DMS114 treated with DMSO at 0.1 percent for 48 hours (cell line): ENCODE data around the gene CAPN15.

Source experiments
- DNase-seq: peaks from one replicate; lab custom pipeline; 2025; ENCODE audit not compliant: unreplicated experiment; lab: John Stamatoyannopoulos, UW

CAPN15 gene

DNA sequence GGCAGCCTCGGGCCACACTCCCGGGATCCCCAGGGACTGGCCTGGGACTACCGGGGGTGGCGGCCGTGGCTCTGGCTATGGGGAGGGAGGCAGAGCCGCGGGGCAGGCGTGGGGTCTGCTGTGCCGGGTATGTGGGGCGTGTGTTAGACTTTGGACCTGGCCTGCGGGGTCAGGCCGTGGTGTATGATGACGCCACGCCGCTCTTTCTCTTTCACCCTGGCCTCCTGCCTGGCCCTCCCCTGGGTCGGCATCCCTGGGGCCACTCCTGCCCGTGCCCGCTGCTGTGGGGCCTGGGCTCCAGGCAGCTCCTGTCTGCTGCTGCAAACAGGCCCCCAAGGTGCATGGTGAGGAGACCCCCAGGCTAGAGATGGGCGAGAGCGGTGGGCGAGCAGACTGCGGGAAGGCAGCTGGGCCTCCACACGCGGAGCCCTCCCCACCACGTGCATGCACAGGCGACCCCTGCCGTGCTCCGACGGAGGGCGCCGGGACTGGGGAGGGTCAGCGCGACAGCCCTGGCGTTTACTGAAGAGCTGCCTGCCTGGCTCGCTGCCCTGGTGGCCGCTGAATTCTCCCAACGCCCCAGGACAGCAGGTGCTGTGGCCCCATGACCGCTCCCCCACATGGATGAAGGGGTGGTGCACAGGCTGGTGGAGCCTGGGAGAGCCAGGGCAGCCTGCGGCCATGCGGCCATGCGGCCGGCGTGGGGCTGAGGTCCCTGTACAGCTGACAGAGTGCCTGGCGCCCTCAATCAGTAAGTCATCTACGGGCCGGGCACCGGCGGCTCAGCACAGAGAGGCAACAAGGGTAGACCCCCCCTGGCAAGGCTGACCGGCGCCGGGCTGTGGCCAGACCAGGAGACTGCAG is 16.0 kb downstream of the CAPN15 start:
- no peak for DNase-seq

DNA sequence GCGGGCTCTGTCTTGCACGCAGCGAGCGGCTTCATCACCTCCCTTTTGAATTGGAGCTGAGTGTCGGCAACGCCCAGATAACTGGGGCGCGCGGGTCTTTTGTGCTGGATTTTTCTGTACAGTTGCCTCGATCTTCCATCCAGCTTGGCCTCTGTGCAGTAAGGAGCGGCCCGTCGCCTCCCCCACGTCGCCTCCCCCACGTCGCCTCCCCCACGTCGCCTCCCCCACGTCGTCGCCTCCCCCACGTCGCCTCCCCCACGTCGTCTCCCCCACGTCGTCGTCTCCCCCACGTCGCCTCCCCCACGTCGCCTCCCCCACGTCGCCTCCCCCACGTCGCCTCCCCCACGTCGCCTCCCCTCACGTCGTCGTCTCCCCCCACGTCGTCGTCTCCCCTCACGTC is 17.0 kb downstream of the CAPN15 start:
- DNase-seq, result no peak

DNA sequence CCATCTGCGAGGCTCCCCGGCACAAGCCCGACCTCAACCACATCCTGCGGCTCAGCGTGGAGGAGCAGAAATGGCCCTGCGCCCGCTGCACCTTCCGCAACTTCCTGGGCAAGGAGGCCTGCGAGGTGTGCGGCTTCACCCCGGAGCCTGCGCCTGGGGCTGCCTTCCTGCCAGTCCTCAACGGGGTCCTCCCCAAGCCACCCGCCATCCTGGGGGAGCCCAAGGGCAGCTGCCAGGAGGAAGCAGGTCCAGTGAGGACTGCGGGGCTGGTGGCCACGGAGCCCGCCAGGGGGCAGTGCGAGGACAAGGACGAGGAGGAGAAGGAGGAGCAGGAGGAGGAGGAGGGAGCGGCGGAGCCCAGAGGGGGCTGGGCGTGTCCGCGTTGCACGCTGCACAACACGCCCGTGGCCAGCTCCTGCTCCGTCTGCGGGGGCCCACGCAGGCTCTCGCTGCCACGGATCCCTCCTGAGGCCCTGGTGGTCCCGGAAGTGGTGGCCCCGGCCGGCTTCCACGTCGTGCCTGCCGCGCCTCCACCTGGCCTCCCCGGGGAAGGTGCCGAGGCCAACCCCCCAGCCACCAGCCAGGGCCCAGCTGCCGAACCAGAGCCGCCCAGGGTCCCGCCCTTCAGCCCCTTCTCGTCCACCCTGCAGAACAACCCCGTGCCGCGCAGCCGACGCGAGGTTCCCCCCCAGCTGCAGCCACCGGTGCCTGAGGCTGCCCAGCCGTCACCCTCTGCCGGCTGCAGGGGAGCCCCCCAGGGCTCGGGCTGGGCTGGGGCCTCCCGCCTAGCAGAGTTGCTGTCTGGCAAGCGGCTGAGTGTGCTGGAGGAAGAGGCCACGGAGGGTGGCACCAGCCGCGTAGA is 19.6 kb downstream of the CAPN15 start:
- no peak for DNase-seq

GRCh38 chr16:548586-548985 is 21.1 kb downstream of the CAPN15 start:
- DNase-seq, result no peak

DNA sequence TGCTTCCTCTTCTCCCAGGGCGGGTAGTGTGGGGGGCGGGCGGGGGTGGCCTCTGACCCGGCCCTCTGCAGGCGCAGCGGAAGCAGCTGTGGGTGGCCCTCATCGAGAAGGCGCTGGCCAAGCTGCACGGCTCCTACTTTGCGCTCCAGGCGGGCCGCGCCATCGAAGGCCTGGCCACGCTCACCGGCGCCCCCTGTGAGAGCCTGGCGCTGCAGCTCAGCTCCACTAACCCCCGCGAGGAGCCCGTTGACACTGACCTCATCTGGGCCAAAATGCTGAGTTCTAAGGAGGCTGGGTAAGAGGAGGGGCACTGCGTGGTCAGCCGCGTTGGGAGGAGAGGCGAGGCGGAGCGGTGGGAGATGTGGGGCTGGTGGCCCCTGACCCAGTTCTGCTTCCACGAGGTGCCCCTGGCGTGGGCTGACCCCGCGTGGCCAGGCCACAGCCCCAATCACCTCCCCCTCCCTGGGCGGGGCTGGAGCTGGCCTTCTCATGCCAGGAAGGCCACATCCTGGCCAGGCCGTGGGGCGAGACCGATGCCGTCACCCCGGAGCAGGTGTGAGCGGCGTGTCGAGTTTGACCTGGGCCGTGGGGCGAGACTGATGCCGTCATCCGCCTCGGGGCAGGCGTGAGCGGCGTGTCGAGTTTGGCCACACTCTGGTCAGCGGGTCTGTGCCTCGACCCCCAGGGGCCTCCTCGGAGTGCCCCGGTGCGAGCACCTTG is 22.2 kb downstream of the CAPN15 start:
- DNase-seq, result no peak

GRCh38 chr16:551210-551609 is 23.7 kb downstream of the CAPN15 start:
- no peak for DNase-seq

DNA sequence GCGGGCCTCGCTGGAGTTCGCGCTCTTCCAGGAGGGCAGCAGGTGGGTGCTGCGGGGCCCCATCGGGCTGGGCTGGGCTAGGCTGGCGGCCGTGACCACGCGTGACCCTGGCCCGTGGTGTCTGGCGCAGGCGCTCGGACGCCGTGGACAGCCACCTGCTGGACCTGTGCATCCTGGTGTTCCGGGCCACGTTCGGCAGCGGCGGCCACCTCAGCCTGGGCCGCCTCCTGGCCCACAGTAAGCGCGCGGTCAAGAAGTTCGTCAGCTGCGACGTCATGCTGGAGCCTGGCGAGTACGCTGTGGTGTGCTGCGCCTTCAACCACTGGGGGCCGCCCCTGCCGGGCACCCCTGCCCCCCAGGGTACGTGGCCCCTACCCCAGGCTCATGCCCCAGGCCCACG is 24.7 kb downstream of the CAPN15 start:
- no peak for DNase-seq

DNA sequence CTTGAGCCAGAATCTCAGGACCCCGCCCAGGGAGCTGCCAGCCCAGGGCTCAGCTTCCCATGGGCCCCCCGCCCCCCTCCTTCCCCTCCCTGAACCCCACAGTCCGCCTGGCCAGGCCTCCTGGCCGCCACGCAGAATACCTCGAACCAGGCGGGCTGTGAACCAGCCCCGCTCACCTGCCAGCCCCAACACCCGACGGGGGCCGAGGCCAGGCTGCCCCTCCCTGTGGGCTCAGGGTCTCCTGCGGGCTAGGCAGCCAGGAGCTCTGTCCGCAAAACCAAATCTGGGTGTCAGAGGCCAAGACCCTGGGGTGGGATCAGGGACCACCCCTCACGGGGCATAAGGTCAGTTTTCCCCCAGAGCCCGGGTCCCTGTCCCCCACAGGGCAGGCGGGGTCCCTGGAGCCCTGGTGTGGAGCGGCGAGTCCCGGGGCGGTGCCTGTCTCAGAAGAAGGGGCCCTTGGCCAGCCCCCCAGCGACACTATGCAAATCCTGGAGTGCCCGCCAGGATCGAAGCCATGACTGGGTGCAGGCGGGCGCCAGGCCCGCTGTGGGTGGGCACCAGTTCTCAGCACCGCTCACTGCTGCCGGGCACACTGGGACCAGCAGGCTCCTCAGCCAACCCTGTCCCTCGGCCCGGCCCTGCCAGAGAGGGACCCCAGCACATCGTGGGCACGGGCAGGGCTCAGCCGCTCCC is 26.2 kb downstream of the CAPN15 start:
- DNase-seq, result no peak

GRCh38 chr16:554297-554621 is 26.7 kb downstream of the CAPN15 start:
- no peak for DNase-seq

DNA sequence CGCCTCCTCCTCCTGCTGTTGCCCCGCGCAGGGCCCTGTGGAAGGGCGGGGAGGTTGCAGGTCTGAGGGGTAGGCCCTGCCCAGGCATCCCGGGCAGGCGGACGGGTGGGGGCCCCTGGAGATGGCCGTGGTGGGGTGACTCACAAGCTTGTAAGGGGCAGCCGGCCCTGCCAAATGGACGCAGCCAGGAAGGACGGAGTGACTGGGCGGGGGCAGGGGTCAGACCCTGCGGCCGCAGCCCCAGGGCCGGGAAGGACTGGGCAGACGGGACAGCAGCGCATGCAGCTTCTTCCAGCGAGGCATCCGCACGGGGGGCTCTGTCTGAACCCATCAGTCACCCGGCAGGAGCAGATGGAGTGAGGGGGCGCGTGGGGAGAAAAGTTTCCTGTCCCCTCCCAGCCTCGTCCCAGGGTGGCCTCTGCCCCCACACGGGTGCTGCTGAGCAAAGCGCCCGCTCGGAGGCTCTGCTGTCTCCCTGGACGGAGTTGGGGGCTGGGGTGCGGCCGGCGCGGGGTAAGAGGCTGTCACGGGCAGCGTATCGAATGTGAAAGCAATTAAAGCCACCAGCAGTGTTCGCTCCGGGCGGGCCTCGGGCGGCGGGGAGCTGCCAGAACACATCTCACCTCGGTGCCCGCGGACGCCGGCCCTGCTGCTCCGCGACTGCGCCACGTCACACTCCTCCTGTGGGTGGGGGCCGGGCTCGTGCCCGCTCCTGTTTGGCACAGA is 27.3 kb downstream of the CAPN15 start:
- DNase-seq, result no peak

GRCh38 chr16:555528-556473 is 28.3 kb downstream of the CAPN15 start:
- DNase-seq, result no peak

GRCh38 chr16:556474-557173 is 29.1 kb downstream of the CAPN15 start:
- DNase-seq, result no peak

- DNase-seq, result no peak
Observed at GRCh38 chr16:557463-558297, 30.2 kb downstream of the CAPN15 start.

DNA sequence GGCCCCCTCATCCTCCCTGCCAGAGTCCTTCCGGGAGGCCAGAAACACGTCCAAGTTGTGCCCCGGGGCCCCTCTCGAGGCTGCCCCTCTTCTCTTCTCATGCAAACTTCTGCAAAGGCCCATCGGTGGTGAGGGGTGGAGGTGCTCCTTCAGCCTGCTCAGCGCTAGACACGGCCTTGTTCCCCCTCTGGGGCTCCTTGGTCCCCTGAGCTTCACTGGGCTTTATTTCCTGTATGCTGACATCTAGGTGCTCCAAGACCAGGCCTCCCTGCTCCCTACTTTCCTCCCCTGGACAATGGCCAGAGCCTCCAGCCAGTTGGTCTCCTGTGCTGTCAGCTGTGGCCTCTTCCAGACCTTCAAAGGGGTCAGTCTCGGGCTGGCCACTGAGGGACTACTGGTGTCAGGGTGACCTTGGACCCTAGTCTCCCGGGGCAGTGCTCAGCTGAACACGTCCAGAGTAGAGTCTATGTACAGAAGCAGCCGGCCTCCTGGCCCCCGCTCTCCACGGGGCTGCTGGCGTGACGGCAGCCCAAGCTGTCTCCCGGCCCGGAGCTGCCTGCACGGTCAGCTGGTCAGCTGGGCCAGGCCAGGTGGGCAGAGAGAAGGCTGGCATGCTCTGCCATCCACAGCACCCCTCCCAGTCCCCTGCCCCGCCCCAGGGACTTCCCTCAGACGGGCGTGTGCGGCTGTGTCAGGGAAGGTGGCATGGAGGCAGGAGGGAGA is 30.9 kb downstream of the CAPN15 start:
- DNase-seq, result no peak

- DNase-seq, result no peak
Observed at GRCh38 chr16:559021-559380, 31.5 kb downstream of the CAPN15 start.

DNA sequence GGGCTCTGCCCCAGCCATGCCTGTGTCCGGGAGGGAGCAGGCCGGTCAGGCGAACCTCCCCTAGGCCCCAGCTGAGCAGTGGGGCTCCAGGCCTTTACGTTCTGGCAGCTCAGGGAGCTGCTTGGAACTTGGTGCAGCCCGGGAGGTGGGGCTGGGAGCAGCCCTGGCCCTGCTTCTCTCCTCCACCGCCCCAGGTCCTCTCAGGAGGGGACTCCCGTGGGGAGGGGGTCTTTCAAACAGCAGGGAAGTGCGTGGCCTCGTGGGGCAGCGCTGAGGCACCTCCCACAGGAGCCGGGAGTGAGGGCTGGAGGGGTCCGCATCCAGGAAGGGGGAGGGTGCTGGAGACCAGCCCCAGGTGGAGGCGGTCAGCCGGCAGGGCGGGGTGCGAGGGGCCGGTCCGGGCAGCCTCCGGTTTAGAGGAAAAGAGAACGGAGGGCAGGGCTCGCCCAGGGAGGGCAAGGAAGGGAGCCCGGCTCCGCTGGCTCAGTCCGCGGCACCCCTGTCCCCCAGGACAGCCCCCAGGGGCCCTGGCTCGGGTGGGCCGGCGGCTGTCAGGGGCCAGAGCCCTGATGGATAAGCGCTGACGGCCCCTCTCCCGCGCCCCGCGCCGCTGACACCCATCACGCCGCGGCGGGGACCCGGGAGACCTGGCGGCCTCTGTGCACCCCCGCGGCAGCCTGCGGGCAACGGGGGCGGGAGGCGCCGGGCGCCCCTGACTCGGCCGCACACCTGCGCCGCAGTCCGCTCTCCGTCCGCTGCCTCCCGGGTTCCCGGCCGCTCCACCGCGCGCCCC is 32.1 kb downstream of the CAPN15 start:
- no peak for DNase-seq
